SK-N-SH (cell line): ENCODE data around the gene KIF25. TPM values are rescaled to one million over a fixed set of nuclear protein-coding genes. Genes with fewer than 3 reads are reported as not detected.

ENCODE experiments used
- CTCF ChIA-PET: fragments of 300-600, 350-600 bp; formaldehyde crosslinking; extraction: SDS; loops from one replicate; lab custom pipeline; 2021; lab: Yijun Ruan, JAX
- POLR2A ChIA-PET: fragments of 350-600 bp; sonication (Branson Sonifier 250); formaldehyde crosslinking; extraction: SDS; loops from one replicate; lab custom pipeline; 2020; ENCODE audit warnings: antibody characterized with exemption, inconsistent platforms; lab: Yijun Ruan, JAX
- DNase-seq: peaks from one replicate; pipeline ENCODE4 v3.0.0; 2012
- H2AFZ ChIP-seq: fragments of 200-600 bp; sonication (generic); 2 replicates; pipeline ENCODE4 v1.8.1; 2016; ENCODE audit warnings: antibody characterized with exemption, mild to moderate bottlenecking, low read depth
- H3F3A ChIP-seq: fragments of 200-600 bp; sonication (generic); replicated peaks from 2 replicates; pipeline ENCODE3; 2016; ENCODE audit warnings: antibody characterized with exemption, mild to moderate bottlenecking; ENCODE audit not compliant: insufficient read depth
- H3K27ac ChIP-seq, 2 experiments: fragments of 200-500 bp in 1 of 2; fragments of 200-600 bp in 1 of 2; sonication (Bioruptor generic) in 1 of 2; sonication (generic), shearing (Covaris generic) in 1 of 2; 2 replicates each; pipeline versions ENCODE4 v1.5.1 to v1.6.1; 2014 to 2016; ENCODE audit warnings: low read depth in 2 of 2, inconsistent platforms in 1 of 2, low read length in 1 of 2, mild to moderate bottlenecking in 1 of 2, mixed read lengths in 1 of 2
- H3K27me3 ChIP-seq: fragments of 200-600 bp; sonication (generic), shearing (Covaris generic); 2 replicates; pipeline ENCODE4 v1.6.1; 2016; ENCODE audit warnings: mixed run types; ENCODE audit not compliant: insufficient read depth
- H3K36me3 ChIP-seq, 2 experiments: fragments of 200-500 bp in 1 of 2; fragments of 200-600 bp in 1 of 2; sonication (Bioruptor generic) in 1 of 2; sonication (generic) in 1 of 2; replicated peaks in 1 of 2; 2 replicates each; pipeline versions ENCODE3 to v1.5.1; 2014 to 2016; ENCODE audit warnings: low read length in 1 of 2, mild to moderate bottlenecking in 1 of 2; ENCODE audit not compliant: insufficient read depth in 2 of 2, control insufficient read depth in 1 of 2
- H3K4me1 ChIP-seq, 2 experiments: fragments of 200-500 bp in 1 of 2; fragments of 200-600 bp in 1 of 2; sonication (Bioruptor generic) in 1 of 2; sonication (generic), shearing (Covaris generic) in 1 of 2; 2 replicates each; pipeline versions ENCODE4 v1.5.1 to v1.6.1; 2014 to 2016; ENCODE audit warnings: low read depth in 1 of 2, low read length in 1 of 2, mixed run types in 1 of 2; ENCODE audit not compliant: insufficient read depth in 2 of 2, control insufficient read depth in 1 of 2
- H3K4me2 ChIP-seq: fragments of 200-600 bp; sonication (generic), shearing (Covaris generic); 2 replicates; pipeline ENCODE4 v1.6.1; 2017; ENCODE audit warnings: mixed run types
- H3K4me3 ChIP-seq, 2 experiments: fragments of 200-500 bp in 1 of 2; fragments of 200-600 bp in 1 of 2; sonication (Bioruptor generic) in 1 of 2; sonication (generic), shearing (Covaris generic) in 1 of 2; 2 replicates each; pipeline versions ENCODE4 v1.5.1 to v1.8.1; 2014 to 2016; ENCODE audit warnings: low read depth in 2 of 2, inconsistent platforms in 1 of 2, low read length in 1 of 2, mild to moderate bottlenecking in 1 of 2, mixed read lengths in 1 of 2, moderate library complexity in 1 of 2
- H3K79me2 ChIP-seq: fragments of 200-600 bp; sonication (generic); 2 replicates; pipeline ENCODE4 v1.8.1; 2017; ENCODE audit warnings: mild to moderate bottlenecking; ENCODE audit not compliant: insufficient read depth
- H3K9ac ChIP-seq: fragments of 200-600 bp; sonication (generic); 2 replicates; pipeline ENCODE4 v1.6.1; 2017; ENCODE audit warnings: mixed run types
- H3K9me2 ChIP-seq: fragments of 200-600 bp; sonication (generic); 2 replicates; pipeline ENCODE4 v1.6.1; 2017; ENCODE audit warnings: mixed run types
- H3K9me3 ChIP-seq: fragments of 200-600 bp; sonication (generic); 2 replicates; pipeline ENCODE4 v1.6.1; 2017; ENCODE audit warnings: mixed run types, mild to moderate bottlenecking, moderate library complexity
- H4K20me1 ChIP-seq: fragments of 200-600 bp; sonication (generic); 2 replicates; pipeline ENCODE4 v1.6.1; 2017; ENCODE audit warnings: mild to moderate bottlenecking, mixed run types; ENCODE audit not compliant: insufficient read depth
- EP300 ChIP-seq, 2 experiments: IDR thresholded peaks; 2 replicates each; pipeline versions ENCODE4 v1.4.0 to v1.6.1; 2012; ENCODE audit warnings: borderline replicate concordance in 1 of 2, low read depth in 1 of 2, low read length in 1 of 2
- FOSL2 ChIP-seq: IDR thresholded peaks from 2 replicates; pipeline ENCODE4 v1.4.0; 2012; ENCODE audit warnings: low read depth, mild to moderate bottlenecking, moderate library complexity, borderline replicate concordance
- FOXJ3 ChIP-seq: sonication (generic); formaldehyde crosslinking; IDR thresholded peaks from 2 replicates; pipeline ENCODE4 v1.5.1; 2020; ENCODE audit warnings: mild to moderate bottlenecking, missing genetic modification reagents
- GABPA ChIP-seq: IDR thresholded peaks from 2 replicates; pipeline ENCODE4 v1.4.0; 2012; ENCODE audit warnings: low read depth, mild to moderate bottlenecking
- MEF2A ChIP-seq: IDR thresholded peaks from 2 replicates; pipeline ENCODE4 v1.4.0; 2012; ENCODE audit warnings: low read depth, borderline replicate concordance
- MXI1 ChIP-seq: IDR thresholded peaks from 2 replicates; pipeline ENCODE4 v1.6.1; 2012; ENCODE audit warnings: mild to moderate bottlenecking, low read depth, low read length, improper control_type of control experiment
- RAD21 ChIP-seq: IDR thresholded peaks from 2 replicates; pipeline ENCODE4 v1.6.1; 2012; ENCODE audit warnings: mild to moderate bottlenecking, low read length
- SIN3A ChIP-seq: IDR thresholded peaks from 2 replicates; pipeline ENCODE4 v1.6.1; 2012; ENCODE audit warnings: low read depth, mild to moderate bottlenecking, low read length, moderate library complexity, borderline replicate concordance
- SMC3 ChIP-seq: IDR thresholded peaks from 2 replicates; pipeline ENCODE4 v1.6.1; 2012; ENCODE audit warnings: low read depth, low read length, improper control_type of control experiment
- TAF1 ChIP-seq: IDR thresholded peaks from 2 replicates; pipeline ENCODE4 v1.6.1; 2012; ENCODE audit warnings: low read depth, mild to moderate bottlenecking, low read length, moderate library complexity, borderline replicate concordance
- TCF12 ChIP-seq: IDR thresholded peaks from 2 replicates; pipeline ENCODE4 v1.4.0; 2012
- TEAD4 ChIP-seq: IDR thresholded peaks from 2 replicates; pipeline ENCODE4 v1.4.0; 2012; ENCODE audit warnings: mild to moderate bottlenecking, borderline replicate concordance; ENCODE audit not compliant: insufficient read depth
- WGBS: methylation state at CpG from one replicate; pipeline ENCODE4 v1.1.6; 2017; ENCODE audit warnings: low lambda C conversion rate; 5-methylcytosine and 5-hydroxymethylcytosine counted together
- polyA plus RNA-seq, 3 experiments: library from polyadenylated mRNA; depleted of rRNA; stranded (reverse); fragments of >200 nt; gene quantifications; 2 replicates each; pipeline ENCODE4 v1.2.3, GENCODE V29; 2012
- TF ChIP-seq, protein P1 (sequence below): IDR thresholded peaks from 2 replicates; pipeline ENCODE4 v1.4.0; 2012; ENCODE audit warnings: low read depth, borderline replicate concordance
- TF ChIP-seq, protein P2 (sequence below): fragments of 200-600 bp; sonication (generic); IDR thresholded peaks from 2 replicates; pipeline ENCODE4 v1.6.1; 2017; ENCODE audit warnings: antibody characterized with exemption, mild to moderate bottlenecking, moderate library complexity
- TF ChIP-seq, protein P3 (sequence below): fragments of 150-350 bp; IDR thresholded peaks from 2 replicates; pipeline ENCODE4 v1.6.1; 2017; ENCODE audit warnings: antibody characterized with exemption, low read length, low read depth, borderline replicate concordance
- TF ChIP-seq, protein P4 (sequence below): IDR thresholded peaks from 2 replicates; pipeline ENCODE4 v1.4.0; 2012; ENCODE audit warnings: low read depth

The KIF25 gene
- polyA plus RNA-seq, 1 of the 3 experiments (the other 2 are of a cell fraction): not detected

DNA sequence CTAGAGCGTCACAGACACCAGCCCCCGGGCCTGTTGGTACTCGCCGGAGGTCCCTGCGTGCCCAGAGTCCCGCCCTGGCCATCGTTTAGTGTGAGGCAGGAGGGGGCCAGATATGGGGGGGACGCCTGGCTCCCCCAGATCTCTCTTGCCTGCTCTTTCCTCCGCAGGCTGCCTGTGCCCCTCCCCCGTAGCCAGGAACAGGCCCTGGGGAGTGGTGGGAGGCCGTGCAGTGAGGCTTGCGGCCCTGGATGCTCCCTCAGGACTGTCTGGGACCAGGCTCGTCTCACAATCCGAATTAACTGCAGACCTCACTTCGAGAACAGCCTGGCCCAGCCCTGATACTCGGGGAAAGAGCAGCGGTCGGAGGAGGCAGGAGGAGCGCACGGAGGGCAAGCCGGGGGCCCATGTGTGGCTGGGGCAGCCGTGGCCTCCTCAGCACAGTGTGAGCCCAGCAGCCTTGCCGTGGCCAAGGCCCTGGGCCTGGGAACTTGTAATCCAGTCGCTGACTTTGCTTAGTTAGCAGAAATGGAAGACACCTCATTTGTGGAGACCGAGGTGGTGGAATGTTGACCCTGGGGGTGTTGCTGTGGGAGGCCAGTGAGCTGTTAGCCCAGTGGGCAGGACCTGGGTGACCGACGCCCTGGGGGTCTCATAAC lies 52.9 kb downstream of the KIF25 start:
- H2AFZ ChIP-seq: no peak overlapping the region
- WGBS: 69% methylated on average over 14 of the region's 27 CpGs
- DNase-seq: no peak

DNA sequence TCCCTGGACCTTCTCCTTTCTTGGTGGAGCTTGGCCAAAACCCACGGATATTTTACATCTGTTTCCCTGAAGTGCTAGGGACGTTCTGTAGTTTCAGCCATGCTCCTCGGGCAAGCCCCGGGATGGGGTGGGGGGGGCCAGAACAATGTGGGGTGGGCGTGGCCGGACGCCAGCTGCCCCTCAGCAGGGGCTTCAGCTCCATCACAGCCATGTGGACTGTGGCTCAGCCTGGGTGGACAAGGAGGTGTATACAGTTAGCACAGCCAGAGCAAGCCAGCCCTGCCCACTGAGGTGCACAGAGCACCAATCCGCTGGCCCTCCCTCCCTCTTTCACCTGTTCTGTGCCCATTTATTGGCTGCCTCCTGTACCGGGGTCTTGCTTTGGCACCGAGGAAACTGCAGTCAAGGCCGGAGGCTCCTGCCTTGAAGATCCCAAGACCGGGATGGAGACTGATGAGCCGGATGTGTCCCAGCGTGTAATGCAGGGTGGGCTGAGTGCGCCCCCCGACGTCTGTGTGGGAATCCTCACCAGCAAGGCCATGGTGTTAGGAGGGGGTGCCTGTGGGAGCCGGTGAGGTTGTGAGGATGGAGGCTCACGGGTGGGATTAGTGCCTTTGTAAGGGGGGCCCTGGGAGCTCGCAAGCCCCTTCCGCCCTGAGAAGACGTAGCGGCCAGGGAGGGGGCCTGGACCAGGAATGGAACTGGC lies 53.6 kb downstream of the KIF25 start:
- H3K4me2 ChIP-seq: no peak overlapping the region
- DNase-seq: no peak
- no peaks in the 10 kb centered on the region for H3K27me3 ChIP-seq
- 62% methylated on average over 18 of the region's 23 CpGs for WGBS
- no peak overlapping the region for H3K9ac ChIP-seq
- no peaks in the 10 kb centered on the region for H4K20me1 ChIP-seq
- H3K36me3 ChIP-seq: no peaks in the 10 kb centered on the region
- no peaks in the 10 kb centered on the region for H3K9me3 ChIP-seq
- H3K4me3 ChIP-seq: no peak overlapping the region
- H3K79me2 ChIP-seq: no peaks in the 10 kb centered on the region
- peaks cover 0 to 11% of the 10 kb centered on the region in 2 experiments; a peak in 1 of 4 replicates for H3K4me1 ChIP-seq
- ChIA-PET POLR2A (no interaction called here), CTCF (interaction anchor here (1.2 kb wide), 1 partner anchor 9 kb away, joined by 4 read pairs; no protein-coding TSS in a partner anchor)
- H3K9me2 ChIP-seq: no peaks in the 10 kb centered on the region
- no peak overlapping the region for H3K27ac ChIP-seq
- TF ChIP-seq TAF1: no peak
- TF ChIP-seq TCF12: no peak
- no peak for TF ChIP-seq GABPA
- no peak for TF ChIP-seq MXI1
- TF ChIP-seq TEAD4: no peak
- TF ChIP-seq, protein P1, sequence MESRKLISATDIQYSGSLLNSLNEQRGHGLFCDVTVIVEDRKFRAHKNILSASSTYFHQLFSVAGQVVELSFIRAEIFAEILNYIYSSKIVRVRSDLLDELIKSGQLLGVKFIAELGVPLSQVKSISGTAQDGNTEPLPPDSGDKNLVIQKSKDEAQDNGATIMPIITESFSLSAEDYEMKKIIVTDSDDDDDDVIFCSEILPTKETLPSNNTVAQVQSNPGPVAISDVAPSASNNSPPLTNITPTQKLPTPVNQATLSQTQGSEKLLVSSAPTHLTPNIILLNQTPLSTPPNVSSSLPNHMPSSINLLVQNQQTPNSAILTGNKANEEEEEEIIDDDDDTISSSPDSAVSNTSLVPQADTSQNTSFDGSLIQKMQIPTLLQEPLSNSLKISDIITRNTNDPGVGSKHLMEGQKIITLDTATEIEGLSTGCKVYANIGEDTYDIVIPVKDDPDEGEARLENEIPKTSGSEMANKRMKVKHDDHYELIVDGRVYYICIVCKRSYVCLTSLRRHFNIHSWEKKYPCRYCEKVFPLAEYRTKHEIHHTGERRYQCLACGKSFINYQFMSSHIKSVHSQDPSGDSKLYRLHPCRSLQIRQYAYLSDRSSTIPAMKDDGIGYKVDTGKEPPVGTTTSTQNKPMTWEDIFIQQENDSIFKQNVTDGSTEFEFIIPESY: no peak
- TF ChIP-seq, protein P2, sequence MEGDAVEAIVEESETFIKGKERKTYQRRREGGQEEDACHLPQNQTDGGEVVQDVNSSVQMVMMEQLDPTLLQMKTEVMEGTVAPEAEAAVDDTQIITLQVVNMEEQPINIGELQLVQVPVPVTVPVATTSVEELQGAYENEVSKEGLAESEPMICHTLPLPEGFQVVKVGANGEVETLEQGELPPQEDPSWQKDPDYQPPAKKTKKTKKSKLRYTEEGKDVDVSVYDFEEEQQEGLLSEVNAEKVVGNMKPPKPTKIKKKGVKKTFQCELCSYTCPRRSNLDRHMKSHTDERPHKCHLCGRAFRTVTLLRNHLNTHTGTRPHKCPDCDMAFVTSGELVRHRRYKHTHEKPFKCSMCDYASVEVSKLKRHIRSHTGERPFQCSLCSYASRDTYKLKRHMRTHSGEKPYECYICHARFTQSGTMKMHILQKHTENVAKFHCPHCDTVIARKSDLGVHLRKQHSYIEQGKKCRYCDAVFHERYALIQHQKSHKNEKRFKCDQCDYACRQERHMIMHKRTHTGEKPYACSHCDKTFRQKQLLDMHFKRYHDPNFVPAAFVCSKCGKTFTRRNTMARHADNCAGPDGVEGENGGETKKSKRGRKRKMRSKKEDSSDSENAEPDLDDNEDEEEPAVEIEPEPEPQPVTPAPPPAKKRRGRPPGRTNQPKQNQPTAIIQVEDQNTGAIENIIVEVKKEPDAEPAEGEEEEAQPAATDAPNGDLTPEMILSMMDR: no peak
- TF ChIP-seq, protein P3, sequence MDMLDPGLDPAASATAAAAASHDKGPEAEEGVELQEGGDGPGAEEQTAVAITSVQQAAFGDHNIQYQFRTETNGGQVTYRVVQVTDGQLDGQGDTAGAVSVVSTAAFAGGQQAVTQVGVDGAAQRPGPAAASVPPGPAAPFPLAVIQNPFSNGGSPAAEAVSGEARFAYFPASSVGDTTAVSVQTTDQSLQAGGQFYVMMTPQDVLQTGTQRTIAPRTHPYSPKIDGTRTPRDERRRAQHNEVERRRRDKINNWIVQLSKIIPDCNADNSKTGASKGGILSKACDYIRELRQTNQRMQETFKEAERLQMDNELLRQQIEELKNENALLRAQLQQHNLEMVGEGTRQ: no peak
- TF ChIP-seq, protein P4, sequence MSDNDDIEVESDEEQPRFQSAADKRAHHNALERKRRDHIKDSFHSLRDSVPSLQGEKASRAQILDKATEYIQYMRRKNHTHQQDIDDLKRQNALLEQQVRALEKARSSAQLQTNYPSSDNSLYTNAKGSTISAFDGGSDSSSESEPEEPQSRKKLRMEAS: no peak
- TF ChIP-seq EP300 (IDR thresholded peaks at IDR 0.05; ENCODE audit: borderline replicate concordance in 1 of 2, low read depth in 1 of 2, low read length in 1 of 2): no peak
- TF ChIP-seq FOSL2: no peak
- no peak for TF ChIP-seq RAD21
- TF ChIP-seq FOXJ3 (CRISPR knock-in tag): no peak
- no peak for TF ChIP-seq MEF2A
- no peak for TF ChIP-seq SIN3A
- no peak overlapping the region for H2AFZ ChIP-seq
- H3F3A ChIP-seq: no peaks in the 10 kb centered on the region

More for the DNA sequence above, 52.9 kb downstream of the KIF25 start:
- ChIA-PET CTCF (interaction anchor here (1.2 kb wide), 1 partner anchor 10 kb away, joined by 4 read pairs; no protein-coding TSS in a partner anchor), POLR2A (no interaction called here)
- H3K36me3 ChIP-seq: no peaks in the 10 kb centered on the region
- no peak overlapping the region for H3K9ac ChIP-seq
- H3K27me3 ChIP-seq: no peaks in the 10 kb centered on the region
- no peaks in the 10 kb centered on the region for H3F3A ChIP-seq
- TF ChIP-seq SMC3: no peak
- H3K27ac ChIP-seq: no peak overlapping the region
- H3K4me1 ChIP-seq: peaks cover 0 to 17% of the 10 kb centered on the region in 2 experiments; a peak in 1 of 4 replicates
- no peaks in the 10 kb centered on the region for H3K9me3 ChIP-seq
- no peaks in the 10 kb centered on the region for H3K79me2 ChIP-seq
- no peaks in the 10 kb centered on the region for H4K20me1 ChIP-seq
- no peak overlapping the region for H3K4me3 ChIP-seq
- H3K4me2 ChIP-seq: no peak overlapping the region
- no peaks in the 10 kb centered on the region for H3K9me2 ChIP-seq
